Measurements from ENCODE around the gene IL36RN. TPM values are rescaled to one million over a fixed set of nuclear protein-coding genes. Genes with fewer than 3 reads are reported as not detected.

Gene IL36RN
- polyA plus RNA-seq, 1 of the 3 experiments (the other 2 are of a cell fraction): not detected

- no peak for TF ChIP-seq EP300 (IDR thresholded peaks at IDR 0.05; ENCODE audit: borderline replicate concordance in 1 of 2, low read depth in 1 of 2, low read length in 1 of 2)
Measured at GRCh38 chr2:113098041-113098440, 39.0 kb downstream of the IL36RN start (continued).

- no peaks in the 10 kb centered on the region for H3K79me2 ChIP-seq (ENCODE audit: insufficient read depth)
- H3K4me2 ChIP-seq: no peak overlapping the region
- H4K20me1 ChIP-seq (ENCODE audit: insufficient read depth): no peaks in the 10 kb centered on the region
- H3K9me2 ChIP-seq: no peaks in the 10 kb centered on the region
- no peak overlapping the region for H2AFZ ChIP-seq (ENCODE audit: low read depth)
- 3% methylated on average over 3 of the region's 6 CpGs for WGBS (ENCODE audit: low lambda C conversion rate)
- no peaks in the 10 kb centered on the region for H3K9me3 ChIP-seq
- no peaks in the 10 kb centered on the region for H3K27me3 ChIP-seq (ENCODE audit: insufficient read depth)
- no peaks in the 10 kb centered on the region for H3K36me3 ChIP-seq (replicated peaks in 1 of 2; ENCODE audit: control insufficient read depth in 1 of 2, insufficient read depth in 2 of 2, low read length in 1 of 2)
- no peaks in the 10 kb centered on the region for H3F3A ChIP-seq (replicated peaks; ENCODE audit: insufficient read depth)
- no peak overlapping the region for H3K27ac ChIP-seq (ENCODE audit: low read depth in 2 of 2, low read length in 1 of 2)
- H3K4me3 ChIP-seq (ENCODE audit: low read depth in 2 of 2, low read length in 1 of 2): no peak overlapping the region
- no peak for DNase-seq
- ChIA-PET POLR2A (no interaction called here), CTCF (interaction anchor here (1.3 kb wide), 1 partner anchor 14 kb away, joined by 4 read pairs; no protein-coding TSS in a partner anchor)
- no peaks in the 10 kb centered on the region for H3K4me1 ChIP-seq (ENCODE audit: control insufficient read depth in 1 of 2, insufficient read depth in 2 of 2, low read depth in 1 of 2, low read length in 1 of 2)
- no peak overlapping the region for H3K9ac ChIP-seq
- TF ChIP-seq ZBTB33 (IDR thresholded peaks at IDR 0.05; ENCODE audit: borderline replicate concordance, low read depth) (no peak), TEAD4 (IDR thresholded peaks at IDR 0.05; ENCODE audit: borderline replicate concordance, insufficient read depth) (no peak), USF2 (IDR thresholded peaks at IDR 0.05; ENCODE audit: borderline replicate concordance, low read depth, low read length) (no peak), RXRA (IDR thresholded peaks at IDR 0.05; ENCODE audit: borderline replicate concordance, low read depth) (no peak), EP300 (IDR thresholded peaks at IDR 0.05; ENCODE audit: borderline replicate concordance in 1 of 2, low read depth in 1 of 2, low read length in 1 of 2) (no peak), SMC3 (IDR thresholded peaks at IDR 0.05; ENCODE audit: low read depth, low read length) (no peak), RCOR1 (IDR thresholded peaks at IDR 0.05; ENCODE audit: low read length) (no peak), FOSL2 (IDR thresholded peaks at IDR 0.05; ENCODE audit: borderline replicate concordance, low read depth) (no peak), IRF3 (IDR thresholded peaks at IDR 0.05; ENCODE audit: low read depth, low read length) (no peak), RFX5 (IDR thresholded peaks at IDR 0.05; ENCODE audit: low read length) (no peak)
Measured at GRCh38 chr2:113098532-113098931, 39.5 kb downstream of the IL36RN start.

- Histone ChIP-seq H3K9ac (no peak overlapping the region), H4K20me1 (ENCODE audit: insufficient read depth) (no peaks in the 10 kb centered on the region), H3F3A (replicated peaks; ENCODE audit: insufficient read depth) (no peaks in the 10 kb centered on the region), H3K9me3 (no peaks in the 10 kb centered on the region), H3K4me3 (ENCODE audit: low read depth in 2 of 2, low read length in 1 of 2) (no peak overlapping the region), H3K27ac (ENCODE audit: low read depth in 2 of 2, low read length in 1 of 2) (no peak overlapping the region), H3K36me3 (replicated peaks in 1 of 2; ENCODE audit: control insufficient read depth in 1 of 2, insufficient read depth in 2 of 2, low read length in 1 of 2) (no peaks in the 10 kb centered on the region), H3K79me2 (ENCODE audit: insufficient read depth) (no peaks in the 10 kb centered on the region), H2AFZ (ENCODE audit: low read depth) (no peak overlapping the region), H3K4me1 (ENCODE audit: control insufficient read depth in 1 of 2, insufficient read depth in 2 of 2, low read depth in 1 of 2, low read length in 1 of 2) (no peaks in the 10 kb centered on the region), H3K4me2 (no peak overlapping the region), H3K27me3 (ENCODE audit: insufficient read depth) (no peaks in the 10 kb centered on the region), H3K9me2 (no peaks in the 10 kb centered on the region)
- WGBS (ENCODE audit: low lambda C conversion rate): 22% methylated on average over 2 of the region's 2 CpGs
- DNase-seq: no peak
- CTCF ChIA-PET: interaction anchor here (1.1 to 1.6 kb wide), 2 partner anchors 22 to 37 kb away, joined by 3 to 5 read pairs; no protein-coding TSS in a partner anchor
- POLR2A ChIA-PET: no interaction called here
- TF ChIP-seq REST (IDR thresholded peaks at IDR 0.05; ENCODE audit: low read depth, low read length) (no peak), USF2 (IDR thresholded peaks at IDR 0.05; ENCODE audit: borderline replicate concordance, low read depth, low read length) (no peak), YY1 (IDR thresholded peaks at IDR 0.05; ENCODE audit: low read depth) (no peak), TCF12 (IDR thresholded peaks at IDR 0.05) (no peak), ELF1 (IDR thresholded peaks at IDR 0.05) (no peak), TAF1 (IDR thresholded peaks at IDR 0.05; ENCODE audit: borderline replicate concordance, low read depth, low read length) (no peak), FOXM1 (IDR thresholded peaks at IDR 0.05; ENCODE audit: low read depth) (no peak), FOSL2 (IDR thresholded peaks at IDR 0.05; ENCODE audit: borderline replicate concordance, low read depth) (no peak), MAX (IDR thresholded peaks at IDR 0.05; ENCODE audit: low read depth) (no peak)
Measured at GRCh38 chr2:113102133-113102532, 43.1 kb downstream of the IL36RN start.

Data from SK-N-SH (cell line).